Measurements from ENCODE around the gene ZNF277. TPM values are rescaled to one million over a fixed set of nuclear protein-coding genes. Genes with fewer than 3 reads are reported as not detected.

Gene ZNF277
- total RNA-seq, 1 donor from 2014 or later, result 16.2 TPM

DNA sequence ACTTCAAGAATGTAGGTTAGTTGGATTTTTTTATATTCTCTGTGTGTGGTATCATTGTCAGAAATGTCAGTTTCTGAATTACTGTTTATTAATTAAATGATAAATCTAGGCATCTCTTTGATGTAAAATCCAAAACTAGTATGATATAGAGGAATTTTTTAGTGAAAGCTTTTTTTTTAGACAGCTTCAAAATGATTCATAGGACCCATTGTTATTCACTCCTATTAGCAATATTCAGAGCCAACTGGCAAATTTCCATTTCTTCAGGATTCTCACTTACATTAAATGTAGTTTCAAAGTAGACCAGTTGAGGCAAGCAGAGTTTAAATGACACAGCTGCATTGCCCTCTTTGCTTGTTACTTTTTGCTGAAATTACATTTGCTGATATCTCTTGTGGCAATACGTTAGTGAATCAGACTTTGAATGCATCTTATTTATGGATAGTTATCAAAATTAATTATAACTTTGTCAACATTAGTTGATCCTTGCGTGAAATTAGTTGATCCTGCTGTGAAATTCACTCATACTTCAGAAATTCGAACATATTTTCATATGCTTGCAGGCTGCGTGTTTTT lies 20.3 kb downstream of the ZNF277 start:
- no peak for DNase-seq (ENCODE audit: low spot score)
- Mint-ChIP-seq H3K4me3 (ENCODE audit: unreplicated experiment) (no peak overlapping the region), H3K27me3 (ENCODE audit: low read depth) (no peaks in the 10 kb centered on the region), H3K9me3 (ENCODE audit: low read depth) (no peaks in the 10 kb centered on the region), H3K4me1 (ENCODE audit: low read depth) (peaks cover 11% of the 10 kb centered on the region), H3K27ac (ENCODE audit: unreplicated experiment) (no peak overlapping the region), H3K36me3 (ENCODE audit: low read depth) (no peaks in the 10 kb centered on the region)
- TF ChIP-seq, protein P1, sequence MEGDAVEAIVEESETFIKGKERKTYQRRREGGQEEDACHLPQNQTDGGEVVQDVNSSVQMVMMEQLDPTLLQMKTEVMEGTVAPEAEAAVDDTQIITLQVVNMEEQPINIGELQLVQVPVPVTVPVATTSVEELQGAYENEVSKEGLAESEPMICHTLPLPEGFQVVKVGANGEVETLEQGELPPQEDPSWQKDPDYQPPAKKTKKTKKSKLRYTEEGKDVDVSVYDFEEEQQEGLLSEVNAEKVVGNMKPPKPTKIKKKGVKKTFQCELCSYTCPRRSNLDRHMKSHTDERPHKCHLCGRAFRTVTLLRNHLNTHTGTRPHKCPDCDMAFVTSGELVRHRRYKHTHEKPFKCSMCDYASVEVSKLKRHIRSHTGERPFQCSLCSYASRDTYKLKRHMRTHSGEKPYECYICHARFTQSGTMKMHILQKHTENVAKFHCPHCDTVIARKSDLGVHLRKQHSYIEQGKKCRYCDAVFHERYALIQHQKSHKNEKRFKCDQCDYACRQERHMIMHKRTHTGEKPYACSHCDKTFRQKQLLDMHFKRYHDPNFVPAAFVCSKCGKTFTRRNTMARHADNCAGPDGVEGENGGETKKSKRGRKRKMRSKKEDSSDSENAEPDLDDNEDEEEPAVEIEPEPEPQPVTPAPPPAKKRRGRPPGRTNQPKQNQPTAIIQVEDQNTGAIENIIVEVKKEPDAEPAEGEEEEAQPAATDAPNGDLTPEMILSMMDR (IDR thresholded peaks at IDR 0.05), result no peak

DNA sequence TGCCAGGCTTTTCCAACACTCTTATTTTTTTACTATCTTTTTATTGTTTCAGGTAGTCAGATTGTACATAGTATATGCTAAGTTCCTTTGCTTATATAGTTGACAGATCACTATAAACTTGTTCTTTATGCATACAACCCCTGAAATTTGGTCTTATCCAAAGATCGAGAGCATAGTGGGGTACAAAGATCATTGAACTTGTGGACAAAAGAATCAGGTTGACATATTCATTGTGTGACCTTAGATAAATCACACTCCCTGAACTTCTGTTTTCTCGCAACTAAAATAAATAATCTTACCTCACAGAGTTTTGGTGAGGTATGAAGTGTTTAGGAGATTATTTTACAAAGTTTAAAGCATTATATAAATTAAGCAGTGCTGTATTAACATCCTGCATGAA lies 22.1 kb downstream of the ZNF277 start:
- Mint-ChIP-seq H3K27ac (ENCODE audit: unreplicated experiment) (no peak overlapping the region), H3K4me3 (ENCODE audit: unreplicated experiment) (no peak overlapping the region), H3K27me3 (ENCODE audit: low read depth) (no peaks in the 10 kb centered on the region), H3K9me3 (ENCODE audit: low read depth) (no peaks in the 10 kb centered on the region), H3K36me3 (ENCODE audit: low read depth) (no peaks in the 10 kb centered on the region), H3K4me1 (ENCODE audit: low read depth) (peaks cover 8% of the 10 kb centered on the region)
- TF ChIP-seq, protein P1 (IDR thresholded peaks at IDR 0.05), result no peak
- DNase-seq (ENCODE audit: low spot score), result no peak

DNA sequence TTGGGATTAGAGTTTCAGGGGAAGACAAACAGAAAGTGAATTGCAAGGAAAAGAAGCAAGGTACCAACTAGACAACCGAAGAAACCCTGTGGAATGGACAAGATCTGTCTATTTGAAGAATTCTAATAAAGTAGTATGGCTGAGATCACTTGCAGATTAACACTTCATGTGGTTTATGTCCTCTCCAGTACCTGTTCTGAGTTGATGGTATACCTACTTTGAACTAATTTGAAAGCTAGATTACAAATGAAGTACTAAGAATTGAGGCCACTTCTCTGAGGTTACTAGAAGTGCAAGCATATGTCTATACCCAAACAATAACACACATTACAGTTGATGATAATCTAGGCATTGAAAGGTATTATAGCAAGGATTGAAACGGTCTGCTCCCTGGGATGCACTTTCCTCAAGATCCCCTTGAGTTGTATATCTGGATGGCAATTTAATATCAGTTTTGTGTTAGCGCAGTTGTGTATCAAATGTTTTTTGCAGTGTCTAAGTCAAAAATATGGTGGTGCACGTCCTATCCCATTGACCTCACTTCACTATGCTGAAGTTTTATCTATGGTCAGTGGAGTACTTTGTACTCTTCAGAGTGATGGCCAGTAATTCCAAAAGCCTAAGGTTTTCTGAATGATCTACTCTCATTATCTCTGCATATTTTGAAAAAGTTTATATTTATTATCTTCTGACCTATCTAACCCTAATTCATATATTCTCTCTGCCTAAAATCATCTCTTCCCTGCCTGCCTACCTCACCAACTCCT lies 25.9 kb downstream of the ZNF277 start:
- Mint-ChIP-seq H3K9me3 (ENCODE audit: low read depth) (no peaks in the 10 kb centered on the region), H3K27ac (ENCODE audit: unreplicated experiment) (no peak overlapping the region), H3K4me1 (ENCODE audit: low read depth) (peaks cover 5% of the 10 kb centered on the region), H3K27me3 (ENCODE audit: low read depth) (no peaks in the 10 kb centered on the region), H3K4me3 (ENCODE audit: unreplicated experiment) (no peak overlapping the region), H3K36me3 (ENCODE audit: low read depth) (no peaks in the 10 kb centered on the region)
- no peak for DNase-seq (ENCODE audit: low spot score)
- TF ChIP-seq, protein P1 (IDR thresholded peaks at IDR 0.05), result no peak

DNA sequence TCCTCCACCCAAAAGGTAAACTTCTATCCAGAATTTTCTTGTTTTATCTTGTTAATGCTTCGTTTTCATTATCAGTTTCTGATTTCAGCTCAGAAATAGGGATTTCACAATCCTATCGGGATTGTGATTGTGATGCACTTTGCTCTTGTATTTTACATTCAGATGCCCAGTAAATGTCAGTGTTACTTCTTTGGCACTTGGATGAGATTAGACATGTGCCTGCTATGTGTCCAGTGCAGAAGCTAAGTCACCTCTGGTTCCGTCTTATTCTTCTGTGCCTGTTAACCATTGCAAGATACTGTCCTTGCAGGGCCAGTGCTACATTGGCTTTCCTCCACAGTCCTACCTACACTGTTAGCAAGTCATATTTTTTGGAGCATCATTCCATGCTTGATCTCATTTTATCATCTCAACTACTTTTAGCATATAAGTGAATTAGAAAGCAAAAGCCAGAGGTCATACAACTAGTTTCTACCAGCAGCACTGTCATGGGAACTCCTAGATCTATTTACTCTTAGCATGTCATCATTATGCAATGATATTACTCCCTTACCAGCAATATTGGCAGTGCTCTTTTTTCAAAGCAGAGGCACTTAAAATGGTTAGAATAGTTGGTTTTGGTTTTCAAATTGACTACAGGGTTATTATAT lies 26.7 kb downstream of the ZNF277 start:
- Mint-ChIP-seq H3K4me1 (ENCODE audit: low read depth) (peaks cover 5% of the 10 kb centered on the region), H3K36me3 (ENCODE audit: low read depth) (no peaks in the 10 kb centered on the region), H3K27ac (ENCODE audit: unreplicated experiment) (no peak overlapping the region), H3K27me3 (ENCODE audit: low read depth) (no peaks in the 10 kb centered on the region), H3K9me3 (ENCODE audit: low read depth) (no peaks in the 10 kb centered on the region), H3K4me3 (ENCODE audit: unreplicated experiment) (no peak overlapping the region)
- TF ChIP-seq, protein P1 (IDR thresholded peaks at IDR 0.05), result no peak
- DNase-seq (ENCODE audit: low spot score), result no peak

DNA sequence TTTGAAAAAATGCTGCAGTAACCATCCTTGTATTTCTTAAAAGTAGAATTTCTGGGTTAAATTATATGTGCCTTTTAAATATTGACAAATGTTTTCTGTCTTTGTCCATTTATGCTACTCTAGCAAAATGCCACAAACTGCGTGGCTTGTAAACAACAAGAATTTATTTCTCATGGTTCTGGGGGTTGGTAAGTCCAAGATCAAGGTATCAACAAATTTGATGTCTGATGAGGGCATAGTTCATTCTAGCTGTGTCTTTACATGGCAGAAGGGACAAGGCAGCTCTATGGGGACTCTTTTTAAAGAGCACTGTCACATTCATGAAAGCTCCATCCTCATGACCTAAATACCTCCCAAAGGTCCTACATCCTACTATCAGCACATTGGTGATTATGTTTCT lies 27.7 kb downstream of the ZNF277 start:
- no peaks in the 10 kb centered on the region for H3K9me3 Mint-ChIP-seq (ENCODE audit: low read depth)
- no peak overlapping the region for H3K27ac Mint-ChIP-seq (ENCODE audit: unreplicated experiment)
- H3K4me1 Mint-ChIP-seq (ENCODE audit: low read depth), result peaks cover 8% of the 10 kb centered on the region
- no peak overlapping the region for H3K4me3 Mint-ChIP-seq (ENCODE audit: unreplicated experiment)
- TF ChIP-seq, protein P1 (IDR thresholded peaks at IDR 0.05), result no peak
- H3K27me3 Mint-ChIP-seq (ENCODE audit: low read depth), result no peaks in the 10 kb centered on the region
- H3K36me3 Mint-ChIP-seq (ENCODE audit: low read depth), result no peaks in the 10 kb centered on the region
- no peak for DNase-seq (ENCODE audit: low spot score)
